Measurements from ENCODE around the gene GPSM3. TPM values are rescaled to one million over a fixed set of nuclear protein-coding genes. Genes with fewer than 3 reads are reported as not detected.

GPSM3 gene
- total and polyA plus RNA-seq, 11 donors, result 1.6 to 41.0 (median 3.8) TPM

GRCh38 chr6:32175711-32176475 is 16.6 kb downstream of the GPSM3 start, which contains the start of gene AGPAT1:
Gene AGPAT1 (minus strand): TSS chr6:32176084. CDS start chr6:32171496, 4,588 bp downstream.
- Histone ChIP-seq H3K9me3 (no peaks in the 10 kb centered on the region), H3K4me3 (peak within 1 kb of the TSS; percentile 61 to 99 (median 88)), H3K4me1 (peaks cover 11 to 57% (median 38%) of the 10 kb centered on the region in 12 donors), H3K27ac (peak within 1 kb of the TSS; percentile 87 to 100 (median 97)), H3K27me3 (no peaks in the 10 kb centered on the region), H3K36me3 (peaks cover 0 to 22% (median 15%) of the 10 kb centered on the region in 9 donors)
- intact Hi-C loops (cut with DNase I), result loop anchor here in 4 of 10 donors (1.0 to 10.0 kb wide), 6 partner anchors 21 to 511 kb away; partner anchors contain the start of genes C6orf47 (in 2 of the 4), CSNK2B (in 2 of the 4), FKBPL (in 2 of the 4) and GPANK1 (in 2 of the 4)
- 0 to 1% (median 1%) methylated on average over 16 to 27 of the region's 27 CpGs for WGBS, 4 donors
- ATAC-seq, result peak; percentile 65 to 77 (median 75)
- DNase-seq, result peak; percentile 98 to 100 (median 99)
- TF ChIP-seq CTCF (IDR thresholded peaks at IDR 0.05) (no peak), POLR2A (IDR thresholded peaks at IDR 0.05) (peak in 1 of 2 donors; percentile 78)

- intact Hi-C loops (cut with DNase I), result loop anchor here in 4 of 10 donors (5.0 to 10.0 kb wide), 3 partner anchors 43 to 511 kb away; partner anchors contain the start of genes C6orf47 (in 2 of the 4), CSNK2B (in 2 of the 4), GPANK1 (in 2 of the 4) and LY6G5B (in 2 of the 4)
- WGBS, 4 donors, result 10 to 20% (median 11%) methylated on average over 2 of the region's 2 CpGs
- H3K27ac ChIP-seq, result peak overlapping the region; percentile 87 to 100 (median 97)
- H3K27me3 ChIP-seq, result no peaks in the 10 kb centered on the region
- no peak for ATAC-seq
- no peak for DNase-seq
- H3K36me3 ChIP-seq, result peaks cover 0 to 22% (median 15%) of the 10 kb centered on the region in 9 donors
- peak overlapping the region; percentile 61 to 99 (median 88) for H3K4me3 ChIP-seq
- TF ChIP-seq POLR2A (IDR thresholded peaks at IDR 0.05) (no peak), CTCF (IDR thresholded peaks at IDR 0.05) (no peak)
- peaks cover 11 to 57% (median 37%) of the 10 kb centered on the region in 12 donors for H3K4me1 ChIP-seq
- H3K9me3 ChIP-seq, result no peaks in the 10 kb centered on the region
Observed at GRCh38 chr6:32175322-32175710, 17.1 kb downstream of the GPSM3 start.

GRCh38 chr6:32174416-32174815 is 18.0 kb downstream of the GPSM3 start:
- DNase-seq (no peak), ATAC-seq (no peak)
- TF ChIP-seq POLR2A (IDR thresholded peaks at IDR 0.05), result no peak
- TF ChIP-seq CTCF (IDR thresholded peaks at IDR 0.05), result no peak
- Histone ChIP-seq H3K36me3 (peaks cover 0 to 23% (median 19%) of the 10 kb centered on the region in 9 donors), H3K4me1 (peaks cover 5 to 48% (median 29%) of the 10 kb centered on the region in 12 donors), H3K27me3 (no peaks in the 10 kb centered on the region), H3K4me3 (peak overlapping the region in 5 of 12 donors; percentile 81 to 98 (median 88)), H3K27ac (no peak overlapping the region), H3K9me3 (no peaks in the 10 kb centered on the region)
- intact Hi-C loops (cut with DNase I), result loop anchor here in 2 of 10 donors (10.0 kb wide), 1 partner anchor 510 kb away; the partner anchor contains the start of genes C6orf47 (in 2 of the 2), CSNK2B (in 2 of the 2), GPANK1 (in 2 of the 2) and LY6G5B (in 2 of the 2)
- 82 to 90% (median 83%) methylated on average over 1 of the region's 1 CpG for whole genome bisulfite sequencing, 4 donors
